Thyroid gland (tissue), 4 donors: ENCODE results near the gene DUSP28. TPM values are rescaled to one million over a fixed set of nuclear protein-coding genes. Genes with fewer than 3 reads are reported as not detected.

ENCODE experiments used
- DNase-seq, 2 donors: peaks; one replicate each; pipeline ENCODE4 v3.0.0-alpha.2; 2019
- H3K27ac ChIP-seq, 3 donors: fragments of 200-600 bp; sonication (generic); 1 replicate in 2 of 3; 2 replicates in 1 of 3; pipeline ENCODE4 v1.5.1; 2016 to 2019; ENCODE audit warnings: mild to moderate bottlenecking in 1 of 3, moderate library complexity in 1 of 3
- H3K27me3 ChIP-seq: fragments of 200-600 bp; sonication (generic); one replicate; pipeline ENCODE4 v1.5.1; 2019
- H3K36me3 ChIP-seq, 2 donors: fragments of 200-600 bp; sonication (generic); one replicate each; pipeline ENCODE4 v1.5.1; 2016 to 2019
- H3K4me1 ChIP-seq, 2 donors: fragments of 200-600 bp; sonication (generic); one replicate each; pipeline ENCODE4 v1.5.1; 2017 to 2019
- H3K4me3 ChIP-seq, 3 donors: fragments of 200-600 bp; sonication (generic); replicated peaks in 1 of 3; 1 replicate in 2 of 3; 2 replicates in 1 of 3; pipeline ENCODE4 v1.5.1; 2016; ENCODE audit warnings: mild to moderate bottlenecking in 1 of 3
- H3K9me3 ChIP-seq: fragments of 200-600 bp; sonication (generic); one replicate; pipeline ENCODE4 v1.5.1; 2017
- POLR2A ChIP-seq, 2 donors: fragments of 450-650 bp; IDR thresholded peaks; one replicate each; pipeline ENCODE4 v1.6.1; 2017; ENCODE audit warnings: antibody characterized with exemption in 2 of 2, mild to moderate bottlenecking in 2 of 2, moderate library complexity in 1 of 2
- WGBS, 2 donors: methylation state at CpG; one replicate each; pipeline ENCODE4 v1.1.5; 2017; 5-methylcytosine and 5-hydroxymethylcytosine counted together
- intact Hi-C: fragments of 100-400 bp; cut with DNase I; formaldehyde crosslinking; loops from one replicate; pipeline ENCODE4 v1.15.1; 2023
- total RNA-seq, 4 donors: library from RNA; depleted of rRNA; stranded (reverse); fragments of >200 nt; gene quantifications; one replicate each; pipeline ENCODE4 v1.2.3, GENCODE V29; 2016
- TF ChIP-seq, protein P1 (sequence below), 6 experiments: fragments of 200-600 bp in 3 of 6; fragments of 450-650 bp in 3 of 6; sonication (generic) in 3 of 6; IDR thresholded peaks; one replicate each; pipeline ENCODE4 v1.5.1; 2016 to 2019; ENCODE audit warnings: antibody characterized with exemption in 6 of 6, mild to moderate bottlenecking in 2 of 6, inconsistent platforms in 1 of 6, moderate library complexity in 1 of 6

Gene DUSP28
- total RNA-seq, 4 donors from 2014 or later, result 6.6 to 12.5 (median 9.2) TPM

DNA sequence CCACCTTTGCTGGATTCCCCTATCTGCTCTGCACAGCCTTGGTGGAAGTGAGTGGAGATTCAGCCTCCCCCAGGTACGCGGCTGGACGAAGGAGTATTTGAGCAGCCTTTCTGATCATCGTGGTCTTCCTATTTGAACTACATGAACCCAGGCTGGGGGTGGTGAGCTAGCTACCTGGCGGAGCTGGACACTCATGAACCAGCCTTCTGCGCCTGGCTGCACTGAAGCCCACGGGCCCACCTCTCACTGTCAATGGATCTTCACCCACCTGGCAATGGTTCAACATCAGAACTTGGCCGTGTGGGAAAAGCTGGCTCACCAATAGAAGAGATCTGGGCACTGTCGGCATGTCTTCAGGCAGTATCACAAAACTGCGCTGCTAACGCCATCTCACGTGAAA lies 37.8 kb upstream of the DUSP28 start:
- Histone ChIP-seq H3K4me3 (no peak overlapping the region), H3K9me3 (no peaks in the 10 kb centered on the region), H3K27ac (no peak overlapping the region), H3K27me3 (no peaks in the 10 kb centered on the region), H3K4me1 (peaks cover 0 to 12% of the 10 kb centered on the region in 2 donors), H3K36me3 (peaks cover 4 to 11% of the 10 kb centered on the region in 2 donors)
- intact Hi-C loops, result no loop called here
- TF ChIP-seq POLR2A (IDR thresholded peaks at IDR 0.05), result no peak
- TF ChIP-seq, protein P1, sequence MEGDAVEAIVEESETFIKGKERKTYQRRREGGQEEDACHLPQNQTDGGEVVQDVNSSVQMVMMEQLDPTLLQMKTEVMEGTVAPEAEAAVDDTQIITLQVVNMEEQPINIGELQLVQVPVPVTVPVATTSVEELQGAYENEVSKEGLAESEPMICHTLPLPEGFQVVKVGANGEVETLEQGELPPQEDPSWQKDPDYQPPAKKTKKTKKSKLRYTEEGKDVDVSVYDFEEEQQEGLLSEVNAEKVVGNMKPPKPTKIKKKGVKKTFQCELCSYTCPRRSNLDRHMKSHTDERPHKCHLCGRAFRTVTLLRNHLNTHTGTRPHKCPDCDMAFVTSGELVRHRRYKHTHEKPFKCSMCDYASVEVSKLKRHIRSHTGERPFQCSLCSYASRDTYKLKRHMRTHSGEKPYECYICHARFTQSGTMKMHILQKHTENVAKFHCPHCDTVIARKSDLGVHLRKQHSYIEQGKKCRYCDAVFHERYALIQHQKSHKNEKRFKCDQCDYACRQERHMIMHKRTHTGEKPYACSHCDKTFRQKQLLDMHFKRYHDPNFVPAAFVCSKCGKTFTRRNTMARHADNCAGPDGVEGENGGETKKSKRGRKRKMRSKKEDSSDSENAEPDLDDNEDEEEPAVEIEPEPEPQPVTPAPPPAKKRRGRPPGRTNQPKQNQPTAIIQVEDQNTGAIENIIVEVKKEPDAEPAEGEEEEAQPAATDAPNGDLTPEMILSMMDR (IDR thresholded peaks at IDR 0.05), result no peak
- WGBS, 2 donors, result 94 to 95% methylated on average over 11 to 12 of the region's 12 CpGs
- DNase-seq, result no peak

DNA sequence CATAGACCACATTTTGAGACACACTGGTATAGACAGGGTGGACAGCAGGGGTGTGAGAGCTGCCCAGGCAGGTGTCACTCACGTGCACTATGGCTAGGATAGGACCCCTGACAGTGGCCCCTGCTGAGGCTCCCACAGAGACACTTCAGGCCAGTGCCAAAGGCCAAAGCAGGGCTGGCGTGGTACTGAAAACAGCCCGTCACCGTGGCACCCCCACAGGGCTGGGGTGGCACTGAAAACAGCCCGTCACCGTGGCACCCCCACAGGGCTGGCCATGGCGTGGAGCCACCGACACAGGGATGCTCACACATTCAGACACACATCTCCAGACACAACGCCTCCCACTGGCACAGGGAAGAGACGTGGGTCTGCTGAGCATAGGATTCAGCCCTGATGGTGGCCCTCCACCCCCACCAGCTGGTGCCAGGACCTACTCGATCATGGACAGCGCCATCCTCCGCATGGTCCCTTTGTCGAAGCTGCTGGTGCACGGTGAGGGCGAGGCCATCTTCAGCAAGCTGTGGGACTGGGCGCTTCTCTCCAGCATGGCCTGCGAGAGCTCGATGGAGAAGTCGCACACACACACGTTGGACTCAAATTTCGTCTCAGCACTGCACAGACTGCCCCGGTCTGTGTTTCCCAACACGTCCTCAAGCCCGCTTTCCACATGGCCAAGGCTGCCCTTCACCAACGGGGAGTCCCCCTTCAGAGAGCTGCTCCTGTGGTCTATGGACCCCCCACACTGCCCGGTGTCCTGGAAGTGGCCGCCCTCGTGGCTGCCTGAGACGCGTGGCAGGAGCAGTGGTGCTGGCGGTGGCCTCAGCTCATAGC lies 36.5 kb upstream of the DUSP28 start:
- no peak overlapping the region for H3K27ac ChIP-seq
- intact Hi-C loops, result no loop called here
- TF ChIP-seq, protein P1 (IDR thresholded peaks at IDR 0.05), result no peak
- TF ChIP-seq POLR2A (IDR thresholded peaks at IDR 0.05), result no peak
- H3K9me3 ChIP-seq, result no peaks in the 10 kb centered on the region
- peaks cover 0 to 12% of the 10 kb centered on the region in 2 donors for H3K4me1 ChIP-seq
- H3K27me3 ChIP-seq, result no peaks in the 10 kb centered on the region
- no peak overlapping the region for H3K4me3 ChIP-seq
- no peak for DNase-seq
- peaks cover 4 to 12% of the 10 kb centered on the region in 2 donors for H3K36me3 ChIP-seq
- WGBS, 2 donors, result 96 to 98% methylated on average over 29 to 31 of the region's 32 CpGs

DNA sequence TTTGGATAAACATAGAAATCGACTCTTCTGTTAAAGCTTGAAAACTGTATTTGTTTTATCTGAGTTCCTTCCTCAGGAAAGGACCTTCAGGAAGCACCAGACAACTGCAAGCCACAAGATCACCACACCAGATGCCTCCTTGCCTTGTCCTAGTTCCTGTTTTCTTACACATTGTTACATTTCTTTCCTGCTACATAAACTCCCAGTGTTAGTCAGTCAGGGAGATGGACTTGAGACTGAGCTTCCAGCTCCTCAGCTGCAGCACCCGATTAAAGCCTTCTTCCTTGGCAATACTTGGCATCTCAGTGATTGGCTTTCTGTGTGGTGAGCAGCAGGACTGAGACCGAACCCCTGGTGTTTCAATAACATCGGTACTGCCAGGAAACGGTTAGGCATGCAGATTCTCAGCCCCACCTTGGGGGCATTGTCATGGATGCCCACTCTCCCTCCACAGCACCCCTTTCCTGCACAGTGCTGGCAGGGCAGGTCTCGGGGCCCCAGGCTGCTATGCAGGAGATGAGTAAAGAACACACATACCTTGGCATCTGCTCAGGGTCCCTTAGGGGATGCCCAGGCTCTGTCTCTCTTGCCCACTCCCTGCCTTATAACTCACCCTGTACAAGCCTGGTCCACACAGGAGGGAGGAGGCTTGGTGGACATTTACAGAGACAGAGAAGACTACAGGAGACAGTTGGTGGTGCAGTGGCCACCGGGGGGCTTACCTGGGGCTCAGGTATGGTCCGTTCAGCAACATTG lies 35.0 kb upstream of the DUSP28 start:
- no peak for DNase-seq
- 92 to 96% methylated on average over 7 to 8 of the region's 8 CpGs for WGBS, 2 donors
- Histone ChIP-seq H3K9me3 (no peaks in the 10 kb centered on the region), H3K4me3 (no peak overlapping the region), H3K4me1 (peaks cover 0 to 4% of the 10 kb centered on the region in 2 donors), H3K27me3 (no peaks in the 10 kb centered on the region), H3K27ac (no peak overlapping the region), H3K36me3 (peaks cover 4 to 15% of the 10 kb centered on the region in 2 donors)
- no peak for TF ChIP-seq POLR2A (IDR thresholded peaks at IDR 0.05)
- TF ChIP-seq, protein P1 (IDR thresholded peaks at IDR 0.05), result no peak
- intact Hi-C loops, result no loop called here

DNA sequence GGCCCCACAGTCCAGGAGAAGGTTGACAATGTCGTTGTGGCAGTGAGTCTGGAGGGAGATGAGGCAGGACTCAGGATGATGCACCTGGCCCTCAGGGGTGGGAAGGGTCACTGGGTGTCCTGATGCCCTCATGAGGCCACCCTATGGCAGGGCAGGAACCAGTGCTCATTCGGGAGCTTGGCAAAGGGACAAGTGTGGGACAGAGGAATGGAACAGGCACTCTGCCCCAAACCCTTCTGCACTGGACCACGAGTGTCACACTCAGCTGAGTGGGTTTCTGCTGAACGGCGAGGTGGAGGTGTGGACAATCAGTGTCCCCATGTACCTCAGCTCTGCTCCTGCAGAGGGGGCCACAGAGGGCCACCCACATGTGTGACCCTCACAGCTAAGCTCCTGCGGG lies 34.4 kb upstream of the DUSP28 start:
- Histone ChIP-seq H3K27ac (no peak overlapping the region), H3K4me1 (no peaks in the 10 kb centered on the region), H3K9me3 (no peaks in the 10 kb centered on the region), H3K4me3 (no peak overlapping the region), H3K36me3 (peaks cover 4 to 15% of the 10 kb centered on the region in 2 donors), H3K27me3 (no peaks in the 10 kb centered on the region)
- DNase-seq, result no peak
- intact Hi-C loops, result no loop called here
- TF ChIP-seq, protein P1 (IDR thresholded peaks at IDR 0.05), result no peak
- TF ChIP-seq POLR2A (IDR thresholded peaks at IDR 0.05), result no peak
- 92 to 94% methylated on average over 5 to 6 of the region's 6 CpGs for WGBS, 2 donors

DNA sequence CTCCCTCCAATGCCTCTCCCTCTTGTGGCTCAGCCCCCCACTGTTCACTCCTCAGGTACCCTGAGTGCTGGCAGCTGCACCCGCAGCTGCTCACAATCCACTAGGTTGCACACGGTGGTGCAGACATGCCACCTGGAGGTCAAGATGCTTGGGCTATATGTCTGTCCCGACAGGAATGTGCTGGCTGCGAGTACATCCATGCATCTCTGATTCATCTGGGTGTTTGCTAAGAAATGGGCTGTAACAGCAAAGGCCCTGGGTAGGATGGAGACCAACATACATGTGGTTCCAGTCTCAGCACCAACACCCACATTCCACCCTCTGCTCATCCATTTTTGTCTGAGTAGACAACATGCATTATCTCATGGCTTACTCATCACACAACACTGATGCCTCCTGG lies 33.6 kb upstream of the DUSP28 start:
- Histone ChIP-seq H3K9me3 (no peaks in the 10 kb centered on the region), H3K27ac (no peak overlapping the region), H3K4me1 (no peaks in the 10 kb centered on the region), H3K4me3 (no peak overlapping the region), H3K36me3 (peaks cover 4 to 15% of the 10 kb centered on the region in 2 donors), H3K27me3 (no peaks in the 10 kb centered on the region)
- no peak for DNase-seq
- intact Hi-C loops, result no loop called here
- 89 to 92% methylated on average over 3 to 4 of the region's 4 CpGs for WGBS, 2 donors
- TF ChIP-seq, protein P1 (IDR thresholded peaks at IDR 0.05), result no peak
- no peak for TF ChIP-seq POLR2A (IDR thresholded peaks at IDR 0.05)
